Nephron (organoid): ENCODE measurements around the gene FARP1.

Experiments used
- H3K27ac Mint-ChIP-seq, 3 experiments: 2 replicates each; pipeline ENCODE4 v1.8.0; 2020; ENCODE audit warnings: mixed read lengths in 3 of 3, mild to moderate bottlenecking in 2 of 3, moderate library complexity in 1 of 3
- H3K27me3 Mint-ChIP-seq: 2 replicates; pipeline ENCODE4 v1.8.0; 2021; ENCODE audit warnings: low read depth, mild to moderate bottlenecking, moderate library complexity, mixed read lengths
- H3K36me3 Mint-ChIP-seq: 2 replicates; pipeline ENCODE4 v1.8.0; 2020; ENCODE audit warnings: low read depth, mixed read lengths
- H3K4me1 Mint-ChIP-seq: 2 replicates; pipeline ENCODE4 v1.8.0; 2020; ENCODE audit warnings: mixed read lengths
- H3K4me3 Mint-ChIP-seq, 3 experiments: 2 replicates each; pipeline ENCODE4 v1.8.0; 2020; ENCODE audit warnings: mild to moderate bottlenecking in 3 of 3, mixed read lengths in 3 of 3, moderate library complexity in 2 of 3
- H3K9me3 Mint-ChIP-seq: 2 replicates; pipeline ENCODE4 v1.8.0; 2020; ENCODE audit warnings: mixed read lengths
- CTCF ChIP-seq, 3 experiments: fragments of 200-600 bp; sonication (generic); IDR thresholded peaks; one replicate each; pipeline ENCODE4 v1.5.0; 2021; ENCODE audit warnings: antibody characterized with exemption in 3 of 3; ENCODE audit not compliant: unreplicated experiment in 3 of 3

The FARP1 gene

GRCh38 chr13:98311200-98311548 is 168.3 kb downstream of the FARP1 start:
- Mint-ChIP-seq H3K4me1 (peaks cover 67% of the 10 kb centered on the region), H3K36me3 (peaks cover 35% of the 10 kb centered on the region), H3K9me3 (no peaks in the 10 kb centered on the region), H3K4me3 (no peak overlapping the region), H3K27me3 (no peaks in the 10 kb centered on the region), H3K27ac (peak overlapping the region; percentile 80 to 92 (median 82))
- no peak for TF ChIP-seq CTCF (IDR thresholded peaks at IDR 0.05; ENCODE audit: unreplicated experiment in 3 of 3)

GRCh38 chr13:98312606-98313005 is 169.7 kb downstream of the FARP1 start:
- Mint-ChIP-seq H3K27ac (peak overlapping the region; percentile 30 to 92 (median 49)), H3K36me3 (peaks cover 35% of the 10 kb centered on the region), H3K9me3 (no peaks in the 10 kb centered on the region), H3K4me3 (no peak overlapping the region), H3K4me1 (peaks cover 65% of the 10 kb centered on the region), H3K27me3 (no peaks in the 10 kb centered on the region)
- TF ChIP-seq CTCF (IDR thresholded peaks at IDR 0.05; ENCODE audit: unreplicated experiment in 3 of 3): no peak

GRCh38 chr13:98313023-98313921 is 170.4 kb downstream of the FARP1 start:
- Mint-ChIP-seq H3K9me3 (no peaks in the 10 kb centered on the region), H3K4me3 (no peak overlapping the region), H3K27ac (peak overlapping the region; percentile 30 to 92 (median 49)), H3K36me3 (peaks cover 40% of the 10 kb centered on the region), H3K4me1 (peaks cover 62% of the 10 kb centered on the region), H3K27me3 (no peaks in the 10 kb centered on the region)
- TF ChIP-seq CTCF (IDR thresholded peaks at IDR 0.05; ENCODE audit: unreplicated experiment in 3 of 3): no peak

- no peak overlapping the region for H3K4me3 Mint-ChIP-seq
- peaks cover 62% of the 10 kb centered on the region for H3K4me1 Mint-ChIP-seq
- H3K27ac Mint-ChIP-seq: peak overlapping the region; percentile 30 to 92 (median 49)
- H3K36me3 Mint-ChIP-seq: peaks cover 45% of the 10 kb centered on the region
- TF ChIP-seq CTCF (IDR thresholded peaks at IDR 0.05; ENCODE audit: unreplicated experiment in 3 of 3): no peak
- H3K9me3 Mint-ChIP-seq: no peaks in the 10 kb centered on the region
- no peaks in the 10 kb centered on the region for H3K27me3 Mint-ChIP-seq
Observed at GRCh38 chr13:98313922-98314292, 171.0 kb downstream of the FARP1 start.

GRCh38 chr13:98315466-98315865 is 172.6 kb downstream of the FARP1 start:
- Mint-ChIP-seq H3K27me3 (no peaks in the 10 kb centered on the region), H3K27ac (peak overlapping the region; percentile 58 to 83 (median 62))
- TF ChIP-seq CTCF (IDR thresholded peaks at IDR 0.05; ENCODE audit: unreplicated experiment in 3 of 3): no peak

GRCh38 chr13:98315902-98316301 is 173.0 kb downstream of the FARP1 start:
- Mint-ChIP-seq H3K27me3 (no peaks in the 10 kb centered on the region), H3K27ac (peak overlapping the region; percentile 58 to 83 (median 62)), H3K9me3 (no peaks in the 10 kb centered on the region), H3K4me3 (no peak overlapping the region), H3K36me3 (peaks cover 51% of the 10 kb centered on the region), H3K4me1 (peaks cover 46% of the 10 kb centered on the region)
- TF ChIP-seq CTCF (IDR thresholded peaks at IDR 0.05; ENCODE audit: unreplicated experiment in 3 of 3): no peak

More at GRCh38 chr13:98315466-98315865, 172.6 kb downstream of the FARP1 start:
- Mint-ChIP-seq H3K4me1 (peaks cover 50% of the 10 kb centered on the region), H3K4me3 (no peak overlapping the region), H3K36me3 (peaks cover 48% of the 10 kb centered on the region), H3K9me3 (no peaks in the 10 kb centered on the region)
